AG09319 (cell line): ENCODE results near the gene FAM53C.

ENCODE experiments used
- DNase-seq: peaks from one replicate; pipeline ENCODE4 v3.0.0-alpha.2; 2010; ENCODE audit warnings: low read depth; ENCODE audit errors: extremely low read depth
- CTCF ChIP-seq: IDR thresholded peaks from 2 replicates; pipeline ENCODE4 v1.5.1; 2011; ENCODE audit warnings: low read depth, mild to moderate bottlenecking, inconsistent platforms, low read length, moderate library complexity

Gene FAM53C

GRCh38 chr5:138351517-138351916 lies 13.5 kb downstream of the FAM53C start:
- DNase-seq: no peak
- no peak for TF ChIP-seq CTCF

GRCh38 chr5:138352071-138352721 lies 14.1 kb downstream of the FAM53C start, which contains the start of gene KDM3B:
Gene KDM3B (plus strand): TSS chr5:138352685. CDS start chr5:138352796, 111 bp downstream.
- DNase-seq: peak; percentile 52
- peak; percentile 96 for TF ChIP-seq CTCF

GRCh38 chr5:138352722-138353559 lies 14.9 kb downstream of the FAM53C start:
- no peak for DNase-seq
- peak; percentile 21 for TF ChIP-seq CTCF

GRCh38 chr5:138353560-138354080 lies 15.6 kb downstream of the FAM53C start:
- no peak for DNase-seq

GRCh38 chr5:138354387-138354786 lies 16.3 kb downstream of the FAM53C start:
- DNase-seq: no peak
- TF ChIP-seq CTCF: no peak

More at GRCh38 chr5:138353560-138354080, 15.6 kb downstream of the FAM53C start:
- TF ChIP-seq CTCF: no peak

GRCh38 chr5:138354926-138355378 lies 16.9 kb downstream of the FAM53C start:
- peak; percentile 44 for DNase-seq
- TF ChIP-seq CTCF: no peak; the same call in 1 of the 2 replicates

GRCh38 chr5:138359621-138360020 lies 21.6 kb downstream of the FAM53C start:
- no peak for DNase-seq
- TF ChIP-seq CTCF: no peak
